HG03060 (cell line): ENCODE data around the gene VTN.
"Not testable (repeated sequence)": the region's sequence is repeated elsewhere in the genome, so short reads cannot be mapped to it uniquely, and the experiment has no call there.

Experiments
- ATAC-seq: cut with Tn5 transposase; IDR thresholded peaks from one replicate; pipeline ENCODE4 v1.9.1; 2021; ENCODE audit warnings: low read depth, moderate number of reproducible peaks; ENCODE audit not compliant: unreplicated experiment

The VTN gene

DNA sequence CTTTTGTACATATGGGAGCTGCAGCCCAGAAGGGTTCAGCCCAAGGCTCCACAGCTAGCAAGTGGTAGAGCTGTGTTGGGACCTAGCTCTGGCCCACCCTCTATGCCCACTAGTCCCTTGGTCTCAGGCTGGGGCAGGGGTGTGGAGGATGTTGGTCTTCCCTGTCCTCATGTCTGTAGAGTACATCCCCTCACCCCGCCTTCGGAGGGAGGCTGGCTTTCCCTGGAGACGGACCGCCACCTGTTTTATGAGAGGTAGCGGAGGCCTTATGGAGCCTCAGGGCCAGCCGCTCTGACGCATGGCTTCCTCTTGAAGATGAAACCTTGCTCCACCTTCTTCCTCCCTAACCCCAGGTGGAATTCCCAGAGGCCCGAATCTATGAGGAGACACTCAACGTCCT lies 26.1 kb downstream of the VTN start:
- no peak for ATAC-seq

DNA sequence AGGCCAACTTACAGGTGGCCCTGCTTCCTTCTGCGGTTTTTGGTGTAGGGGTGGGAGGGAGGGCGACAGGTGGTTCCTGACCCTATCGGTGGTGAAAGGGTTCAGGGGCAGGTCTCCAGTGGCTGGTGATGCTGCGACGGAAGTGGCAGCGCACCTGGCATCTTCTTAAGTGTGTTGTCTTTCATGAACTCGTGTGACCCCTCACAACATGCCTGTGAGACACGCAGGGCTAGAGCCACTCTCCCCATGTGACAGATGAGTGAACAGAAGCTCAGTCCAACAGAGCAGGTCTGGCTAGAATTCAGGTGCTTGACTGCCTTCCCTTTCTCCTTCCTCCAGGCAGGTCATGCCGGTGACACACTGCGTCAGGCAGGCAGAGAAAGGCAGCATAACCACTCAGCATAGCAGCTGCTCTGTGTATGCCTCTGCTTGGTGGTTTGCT lies 26.6 kb downstream of the VTN start:
- no peak for ATAC-seq

- no peak for ATAC-seq
Observed at GRCh38 chr17:28342313-28342712, 27.8 kb downstream of the VTN start.

DNA sequence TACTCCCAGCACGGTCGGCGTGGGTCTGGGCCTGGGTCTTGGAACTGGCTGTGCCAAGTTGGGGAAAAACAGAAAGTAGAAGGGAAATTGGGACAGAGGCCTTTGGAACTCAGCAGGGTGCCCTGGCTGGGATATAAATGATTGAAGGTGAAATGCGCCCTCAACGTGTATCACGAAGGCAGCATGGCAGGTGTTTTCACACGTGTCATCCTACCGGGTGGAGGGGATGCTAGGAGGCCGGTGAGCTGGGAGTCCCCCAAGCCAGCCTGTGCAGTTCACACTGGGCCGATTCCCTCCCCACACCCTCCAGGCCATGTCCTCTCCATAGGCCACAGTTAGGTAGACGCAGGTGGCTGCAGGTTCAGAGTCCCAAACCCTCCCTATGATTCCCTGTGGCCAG lies 28.6 kb downstream of the VTN start:
- ATAC-seq, result no peak

DNA sequence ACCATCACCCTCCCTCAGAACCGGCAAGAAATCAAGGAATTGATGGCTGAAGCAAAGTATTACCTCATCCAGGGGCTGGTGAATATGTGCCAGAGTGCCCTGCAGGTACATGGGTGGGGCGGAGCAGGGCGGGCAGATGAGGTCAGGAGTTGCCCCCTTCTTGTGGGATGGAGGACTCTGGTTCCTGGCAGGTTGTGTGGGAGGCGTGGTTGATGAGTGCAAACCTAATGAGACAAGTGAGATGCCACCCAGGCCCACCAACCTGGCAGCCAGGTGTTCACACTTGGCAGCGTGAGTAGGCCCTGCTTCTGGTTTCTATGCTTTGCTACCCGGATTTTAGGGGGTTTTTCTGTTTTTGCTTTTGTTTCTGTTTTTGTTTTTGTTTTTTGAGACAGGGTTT lies 29.7 kb downstream of the VTN start:
- ATAC-seq, result no peak

GRCh38 chr17:28339431-28339830 lies 30.7 kb downstream of the VTN start:
- no peak for ATAC-seq

GRCh38 chr17:28338769-28339212 lies 31.3 kb downstream of the VTN start:
- ATAC-seq, result not testable (repeated sequence)

DNA sequence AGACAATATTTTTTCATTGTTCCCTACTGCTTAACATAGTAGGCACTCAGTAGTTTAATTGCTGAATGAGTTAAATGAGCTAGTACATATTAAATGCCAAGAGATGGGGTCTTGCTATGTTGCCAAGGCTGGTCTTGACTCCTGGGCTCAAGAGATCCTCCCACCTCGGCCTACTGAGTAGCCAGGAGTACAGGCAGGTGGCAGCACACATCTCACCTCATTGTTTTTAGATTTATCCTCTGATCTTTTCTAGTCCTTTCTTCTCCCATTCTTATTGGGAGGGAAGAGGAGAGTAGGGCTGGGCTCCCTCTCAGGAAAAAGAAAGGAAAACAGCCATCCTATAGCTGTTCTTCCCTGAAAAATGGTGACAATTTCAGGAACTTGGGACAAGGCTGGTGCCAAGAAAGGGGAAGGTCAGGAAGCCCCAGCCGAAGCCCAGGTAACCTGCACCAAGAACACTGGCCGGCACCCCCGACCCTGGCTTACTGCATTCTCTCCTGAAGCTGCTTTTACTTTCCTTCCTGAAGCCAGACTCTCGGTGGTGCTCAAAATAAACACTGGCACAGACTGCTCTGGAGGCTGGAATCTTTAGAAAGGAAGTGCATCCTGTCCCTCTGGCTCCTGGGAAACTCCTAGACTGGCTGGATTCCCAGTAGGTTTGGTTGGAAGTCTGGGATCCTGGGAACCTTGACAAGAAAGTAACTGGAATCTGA lies 31.9 kb downstream of the VTN start:
- no peak for ATAC-seq

DNA sequence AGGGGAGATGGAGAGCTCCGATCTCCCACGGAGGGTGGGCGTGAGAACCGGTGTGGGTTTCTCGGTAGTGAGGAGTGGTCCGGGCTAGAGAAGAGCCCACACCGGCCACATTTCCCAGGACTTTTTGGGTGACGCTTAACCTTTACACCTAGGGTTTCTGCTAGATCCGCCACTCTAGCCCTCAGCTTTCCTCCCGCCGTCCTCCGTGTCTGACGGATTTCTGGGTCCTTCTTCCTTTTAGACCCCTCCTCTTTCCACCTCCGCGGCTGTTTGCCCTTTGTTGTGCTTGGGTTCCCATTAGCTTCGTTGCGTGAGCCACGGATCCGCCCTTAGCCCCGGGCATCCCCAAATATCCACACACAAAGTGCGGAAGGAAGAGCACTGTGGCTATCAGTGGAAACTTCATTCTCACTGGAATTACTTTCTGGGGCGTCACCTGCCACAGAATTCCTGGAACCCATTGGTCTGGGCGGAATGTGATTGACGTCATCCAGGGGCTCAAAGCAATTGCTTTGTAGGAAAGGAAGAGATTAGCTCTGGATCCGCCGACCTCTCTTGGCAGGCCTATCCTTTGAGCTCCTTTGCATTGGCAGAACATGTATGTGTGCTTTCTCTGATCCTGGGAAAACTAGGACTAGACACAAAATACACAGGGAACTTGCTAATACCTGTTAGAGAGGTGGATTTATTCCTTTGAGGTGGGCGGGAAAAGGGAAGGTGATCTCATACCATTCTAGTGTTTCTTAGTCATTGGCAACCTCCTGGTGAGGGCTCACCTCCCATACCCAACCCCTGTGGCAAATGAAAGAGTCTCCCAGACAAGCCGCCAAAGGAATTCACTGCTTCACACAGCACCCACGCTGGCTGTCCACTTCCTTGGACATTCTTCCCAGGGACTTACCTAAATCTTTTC lies 33.9 kb downstream of the VTN start:
- no peak for ATAC-seq

- ATAC-seq, result peak; percentile 94
Observed at GRCh38 chr17:28335201-28335958, 34.7 kb downstream of the VTN start, which contains the start of the genes IFT20 and TNFAIP1. Gene IFT20, minus strand, starts transcription at chr17:28335472. Its CDS starts 3,487 bp downstream, at chr17:28331985. Gene TNFAIP1, plus strand, starts transcription at chr17:28335761. Its CDS starts 3,761 bp downstream, at chr17:28339522.

- ATAC-seq, result no peak
Observed at GRCh38 chr17:28334666-28335200, 35.4 kb downstream of the VTN start.

DNA sequence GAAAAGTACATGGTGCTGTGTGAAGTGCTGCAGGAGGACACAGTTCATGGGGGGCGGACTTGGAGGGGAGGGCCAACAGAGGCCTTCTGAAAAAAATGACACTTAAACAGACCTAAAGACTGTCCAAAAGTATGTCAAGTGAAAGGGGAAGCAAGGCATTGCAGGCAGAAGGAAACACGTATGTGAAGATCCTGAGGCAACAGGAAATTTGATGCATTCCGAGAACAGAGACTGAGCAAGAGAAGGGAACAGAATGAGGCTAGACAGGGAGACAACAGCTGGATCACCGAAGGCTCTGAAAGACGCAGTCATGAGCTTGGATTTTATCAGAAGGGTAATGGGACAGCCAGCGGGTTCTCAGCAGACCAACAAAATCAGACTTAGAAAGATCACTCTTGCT lies 35.9 kb downstream of the VTN start:
- no peak for ATAC-seq

DNA sequence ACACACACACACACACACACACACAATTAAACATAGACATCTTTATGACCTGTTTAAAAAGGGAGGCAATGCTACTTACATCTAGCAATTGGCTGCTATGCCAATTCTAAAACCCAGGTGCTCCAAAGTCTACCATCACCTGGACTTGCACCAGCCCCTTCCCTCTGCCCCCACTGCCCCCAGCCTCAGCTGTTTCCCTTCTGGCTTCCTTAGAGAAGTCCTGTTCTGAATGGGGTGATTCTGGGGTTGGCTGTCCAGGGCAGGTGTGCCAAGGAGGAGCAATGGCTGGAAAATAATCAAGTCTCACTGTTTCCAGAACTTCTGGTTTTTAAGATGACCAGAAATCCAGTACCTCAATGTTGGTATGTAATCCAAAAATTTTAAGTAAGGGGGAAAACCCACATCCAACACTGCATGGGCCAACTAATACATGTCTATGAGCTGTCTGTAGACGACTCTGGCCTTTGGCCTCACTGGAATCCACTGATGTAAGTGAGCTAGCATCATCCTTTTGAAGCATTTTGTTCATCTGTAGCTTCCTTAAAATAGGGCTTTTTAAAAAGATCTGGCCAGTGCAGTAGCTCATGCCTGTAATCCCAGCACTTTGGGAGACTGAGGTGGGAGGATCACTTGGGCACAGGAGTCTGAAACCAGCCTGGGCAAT lies 36.9 kb downstream of the VTN start:
- no peak for ATAC-seq

GRCh38 chr17:28331891-28332420 lies 38.2 kb downstream of the VTN start:
- no peak for ATAC-seq

DNA sequence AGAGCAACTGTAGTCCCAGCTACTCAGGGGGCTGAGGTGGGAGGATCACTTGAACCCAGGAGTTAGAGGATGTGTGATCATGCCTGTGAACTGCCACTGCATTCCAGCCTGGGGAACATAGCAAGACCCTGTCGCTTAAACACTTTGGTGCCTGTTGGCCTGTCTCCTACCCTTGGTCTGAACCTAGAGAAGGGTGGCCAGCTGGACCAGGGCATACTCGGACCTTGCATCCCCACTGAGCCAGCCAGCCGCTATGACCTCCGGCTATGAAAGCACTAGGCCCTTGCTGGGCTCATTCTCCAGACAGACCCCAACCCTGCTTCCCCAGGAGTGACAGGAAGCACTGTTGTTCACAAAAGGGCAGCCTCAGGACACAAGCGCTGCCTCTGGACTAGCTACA lies 39.4 kb downstream of the VTN start:
- no peak for ATAC-seq

DNA sequence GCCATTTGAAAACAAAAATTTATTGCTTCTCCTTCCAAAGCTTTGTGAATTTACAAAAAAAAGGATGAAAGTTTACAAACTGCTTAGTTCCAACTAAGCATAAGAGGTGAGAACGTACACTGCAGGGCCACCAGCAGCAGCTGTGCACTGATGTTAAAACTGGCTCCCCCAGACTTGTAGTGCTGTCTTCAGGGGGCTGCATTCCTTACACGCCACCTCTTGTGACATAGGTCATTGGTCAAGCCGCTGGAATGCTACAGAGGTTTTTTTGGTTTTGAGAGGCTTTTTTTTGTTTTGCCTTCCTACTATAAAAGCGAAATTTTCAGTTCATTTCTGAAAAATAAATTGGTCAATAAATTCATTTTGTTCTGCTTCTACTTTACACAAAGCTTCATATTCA lies 41.8 kb downstream of the VTN start:
- no peak for ATAC-seq

- ATAC-seq, result no peak
Observed at GRCh38 chr17:28327709-28328108, 42.4 kb downstream of the VTN start.

- ATAC-seq, result no peak
Observed at GRCh38 chr17:28327031-28327607, 43.0 kb downstream of the VTN start.

GRCh38 chr17:28326114-28326513 lies 44.0 kb downstream of the VTN start:
- no peak for ATAC-seq
